Measurements from ENCODE around the gene SLC47A2.
"Not testable (repeated sequence)": the region's sequence is repeated elsewhere in the genome, so short reads cannot be mapped to it uniquely, and the experiment has no call there.

Gene SLC47A2

GRCh38 chr17:19706791-19707727, 9.3 kb downstream of the SLC47A2 start:
- no peak for DNase-seq

GRCh38 chr17:19705771-19706770, 10.3 kb downstream of the SLC47A2 start:
- DNase-seq: no peak

GRCh38 chr17:19705201-19705600, 11.2 kb downstream of the SLC47A2 start:
- no peak for DNase-seq

- DNase-seq: no peak
Observed at GRCh38 chr17:19703828-19704613, 12.4 kb downstream of the SLC47A2 start.

GRCh38 chr17:19703106-19703827, 13.1 kb downstream of the SLC47A2 start:
- no peak for DNase-seq

- no peak for DNase-seq
Observed at GRCh38 chr17:19702217-19702641, 14.2 kb downstream of the SLC47A2 start.

- DNase-seq: no peak
Observed at GRCh38 chr17:19686400-19687090, 29.8 kb downstream of the SLC47A2 start.

GRCh38 chr17:19684909-19685580, 31.3 kb downstream of the SLC47A2 start:
- DNase-seq: not testable (repeated sequence)

GRCh38 chr17:19683117-19683516, 33.3 kb downstream of the SLC47A2 start:
- no peak for DNase-seq

GRCh38 chr17:19678581-19679453, 37.6 kb downstream of the SLC47A2 start:
- no peak for DNase-seq

- no peak for DNase-seq
Observed at GRCh38 chr17:19677736-19678379, 38.5 kb downstream of the SLC47A2 start.

- no peak for DNase-seq
Observed at GRCh38 chr17:19676896-19677295, 39.5 kb downstream of the SLC47A2 start.

GRCh38 chr17:19673623-19674022, 42.8 kb downstream of the SLC47A2 start:
- DNase-seq: no peak

- no peak for DNase-seq
Observed at GRCh38 chr17:19672009-19672750, 44.2 kb downstream of the SLC47A2 start.

- no peak for DNase-seq
Observed at GRCh38 chr17:19671433-19671832, 45.0 kb downstream of the SLC47A2 start.

GRCh38 chr17:19670908-19671307, 45.5 kb downstream of the SLC47A2 start:
- DNase-seq: no peak

- DNase-seq: not testable (repeated sequence)
Observed at GRCh38 chr17:19669680-19670079, 46.7 kb downstream of the SLC47A2 start.

GRCh38 chr17:19664821-19665181, 51.6 kb downstream of the SLC47A2 start:
- no peak for DNase-seq
